Activated naive CD8-positive, alpha-beta T cell (primary cell): ENCODE results near the gene RBM20.
A peak's percentile ranks its signal among the peaks of the same experiment; 100 is the strongest.
"Not testable (repeated sequence)": the region's sequence is repeated elsewhere in the genome, so short reads cannot be mapped to it uniquely, and the experiment has no call there.

Experiments used
- H3K27ac Mint-ChIP-seq: one replicate; pipeline ENCODE4 v1.8.0; 2021; ENCODE audit warnings: mixed read lengths
- H3K27me3 Mint-ChIP-seq: one replicate; pipeline ENCODE4 v1.8.0; 2021; ENCODE audit warnings: mixed read lengths
- H3K36me3 Mint-ChIP-seq: one replicate; pipeline ENCODE4 v1.8.0; 2021; ENCODE audit warnings: mixed read lengths
- H3K4me1 Mint-ChIP-seq: one replicate; pipeline ENCODE4 v1.8.0; 2021; ENCODE audit warnings: low read depth, mixed read lengths
- H3K4me3 Mint-ChIP-seq: one replicate; pipeline ENCODE4 v1.8.0; 2021; ENCODE audit warnings: mild to moderate bottlenecking, mixed read lengths
- H3K9me3 Mint-ChIP-seq: one replicate; pipeline ENCODE4 v1.8.0; 2021; ENCODE audit warnings: low read depth, mixed read lengths

RBM20 gene

GRCh38 chr10:110757586-110757985, 113.5 kb downstream of the RBM20 start:
- Mint-ChIP-seq H3K27ac (no peak overlapping the region), H3K4me1 (peaks cover 15% of the 10 kb centered on the region), H3K36me3 (no peaks in the 10 kb centered on the region)

DNA sequence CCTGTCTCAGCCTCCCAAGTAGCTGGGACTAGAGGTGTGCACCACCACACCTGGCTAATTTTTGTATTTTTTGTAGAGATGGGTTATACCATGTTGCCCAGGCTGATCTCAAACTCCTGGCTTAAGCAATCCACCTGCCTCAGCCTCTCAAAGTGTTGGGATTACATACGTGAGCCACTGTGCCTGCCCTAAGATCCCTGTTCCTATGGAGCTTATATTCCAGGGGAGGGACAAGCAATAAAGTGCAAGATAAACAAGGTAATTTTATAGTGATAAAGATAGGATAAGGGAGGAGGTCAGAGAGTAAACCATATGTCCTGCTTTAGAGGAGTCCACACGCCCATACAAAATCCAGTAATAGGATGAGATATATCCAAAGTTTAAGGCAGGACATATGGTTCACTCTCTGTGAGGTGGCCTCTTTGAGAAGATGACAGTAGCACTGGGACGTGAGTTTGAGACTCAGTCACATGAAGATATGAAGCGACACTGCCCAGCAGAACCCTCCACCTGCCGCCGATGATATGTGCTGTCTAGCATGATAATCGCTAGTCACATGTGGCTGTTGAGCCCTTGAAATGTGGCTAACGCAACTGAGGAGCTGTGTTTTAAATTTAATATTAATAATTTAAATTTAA, 114.1 kb downstream of the RBM20 start:
- H3K36me3 Mint-ChIP-seq: no peaks in the 10 kb centered on the region
- H3K4me1 Mint-ChIP-seq: peaks cover 15% of the 10 kb centered on the region
- no peaks in the 10 kb centered on the region for H3K27me3 Mint-ChIP-seq
- H3K27ac Mint-ChIP-seq: no peak overlapping the region
- no peaks in the 10 kb centered on the region for H3K9me3 Mint-ChIP-seq
- H3K4me3 Mint-ChIP-seq: no peak overlapping the region

More at GRCh38 chr10:110757586-110757985, 113.5 kb downstream of the RBM20 start:
- no peaks in the 10 kb centered on the region for H3K27me3 Mint-ChIP-seq
- H3K4me3 Mint-ChIP-seq: no peak overlapping the region
- H3K9me3 Mint-ChIP-seq: no peaks in the 10 kb centered on the region

DNA sequence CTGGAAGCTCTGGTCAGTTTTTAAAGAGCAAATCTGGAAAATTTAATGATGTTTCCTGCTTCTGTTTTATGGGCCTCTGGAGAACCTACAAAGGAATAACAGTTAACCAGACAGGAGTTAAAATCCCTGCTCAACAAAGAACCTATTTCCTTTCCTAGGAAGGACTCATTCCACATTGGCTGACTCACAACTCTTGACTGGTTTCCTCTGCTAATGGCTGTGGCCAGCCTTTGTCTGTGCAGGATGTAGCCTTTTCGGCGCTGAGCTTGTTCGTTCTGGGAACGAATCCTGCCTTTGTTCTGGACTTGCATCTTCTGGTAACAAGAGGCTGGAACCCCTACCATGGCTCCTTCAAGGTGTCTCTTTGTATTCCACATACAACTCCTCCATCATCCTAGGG, 114.8 kb downstream of the RBM20 start:
- no peaks in the 10 kb centered on the region for H3K36me3 Mint-ChIP-seq
- H3K4me1 Mint-ChIP-seq: peaks cover 9% of the 10 kb centered on the region
- no peaks in the 10 kb centered on the region for H3K9me3 Mint-ChIP-seq
- no peaks in the 10 kb centered on the region for H3K27me3 Mint-ChIP-seq
- H3K4me3 Mint-ChIP-seq: no peak overlapping the region
- H3K27ac Mint-ChIP-seq: no peak overlapping the region

GRCh38 chr10:110759523-110759922, 115.4 kb downstream of the RBM20 start:
- Mint-ChIP-seq H3K27me3 (no peaks in the 10 kb centered on the region), H3K27ac (no peak overlapping the region), H3K4me1 (peaks cover 7% of the 10 kb centered on the region), H3K4me3 (no peak overlapping the region), H3K9me3 (no peaks in the 10 kb centered on the region), H3K36me3 (no peaks in the 10 kb centered on the region)

GRCh38 chr10:110762109-110762848, 118.1 kb downstream of the RBM20 start:
- Mint-ChIP-seq H3K36me3 (no peaks in the 10 kb centered on the region), H3K27me3 (no peaks in the 10 kb centered on the region), H3K4me3 (no peak overlapping the region), H3K4me1 (peaks cover 8% of the 10 kb centered on the region), H3K27ac (no peak overlapping the region), H3K9me3 (no peaks in the 10 kb centered on the region)

GRCh38 chr10:110762849-110763211, 118.7 kb downstream of the RBM20 start:
- H3K27me3 Mint-ChIP-seq: no peaks in the 10 kb centered on the region
- H3K36me3 Mint-ChIP-seq: no peaks in the 10 kb centered on the region
- no peak overlapping the region for H3K27ac Mint-ChIP-seq
- no peak overlapping the region for H3K4me3 Mint-ChIP-seq
- H3K9me3 Mint-ChIP-seq: no peaks in the 10 kb centered on the region
- peaks cover 8% of the 10 kb centered on the region for H3K4me1 Mint-ChIP-seq

- no peaks in the 10 kb centered on the region for H3K9me3 Mint-ChIP-seq
- peaks cover 8% of the 10 kb centered on the region for H3K4me1 Mint-ChIP-seq
- no peaks in the 10 kb centered on the region for H3K36me3 Mint-ChIP-seq
- H3K4me3 Mint-ChIP-seq: no peak overlapping the region
- H3K27ac Mint-ChIP-seq: no peak overlapping the region
- no peaks in the 10 kb centered on the region for H3K27me3 Mint-ChIP-seq
Observed at GRCh38 chr10:110764378-110764777, 120.2 kb downstream of the RBM20 start.

- H3K27me3 Mint-ChIP-seq: no peaks in the 10 kb centered on the region
- peak overlapping the region; percentile 17 for H3K27ac Mint-ChIP-seq
- H3K4me3 Mint-ChIP-seq: no peak overlapping the region
- H3K9me3 Mint-ChIP-seq: no peaks in the 10 kb centered on the region
- no peaks in the 10 kb centered on the region for H3K36me3 Mint-ChIP-seq
- H3K4me1 Mint-ChIP-seq: peaks cover 9% of the 10 kb centered on the region
Observed at GRCh38 chr10:110764793-110765512, 120.8 kb downstream of the RBM20 start.

DNA sequence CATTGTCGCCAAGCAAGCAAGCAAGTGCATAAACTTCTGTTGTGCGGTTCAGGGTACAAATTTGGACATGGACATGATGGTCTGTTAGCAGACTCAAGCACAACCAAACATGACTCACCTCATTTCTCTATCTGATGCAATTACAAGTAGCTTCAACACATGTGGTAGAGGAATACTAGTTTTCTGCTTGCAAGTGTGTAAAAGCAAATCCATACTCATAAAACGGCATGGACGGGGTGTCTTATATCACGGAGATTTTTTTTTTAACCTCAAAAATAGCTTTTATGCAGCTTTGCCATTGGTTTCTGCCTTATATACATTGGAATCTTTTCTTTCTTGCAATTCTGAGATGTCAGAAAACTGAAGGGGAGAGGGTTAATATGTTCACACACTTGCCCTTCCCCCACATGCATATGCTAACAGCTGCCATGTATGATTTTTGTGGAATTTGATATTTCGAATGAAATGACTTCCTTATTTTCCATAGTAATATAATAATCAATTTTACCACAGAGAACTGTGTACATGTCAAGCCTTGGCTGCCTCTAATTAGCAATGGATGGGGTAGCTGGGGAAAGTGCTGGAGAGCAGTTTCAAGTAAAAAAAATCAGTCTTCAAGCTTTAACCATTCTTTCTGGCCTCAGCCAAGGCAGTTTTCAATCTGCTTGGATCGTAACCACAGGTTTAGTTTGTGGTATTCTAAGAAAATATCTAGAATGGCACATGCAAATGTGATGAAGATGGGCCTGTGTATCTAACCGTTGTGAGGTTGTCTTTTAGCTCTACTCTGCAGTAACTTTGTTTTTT, 121.6 kb downstream of the RBM20 start:
- H3K9me3 Mint-ChIP-seq: no peaks in the 10 kb centered on the region
- no peaks in the 10 kb centered on the region for H3K27me3 Mint-ChIP-seq
- no peaks in the 10 kb centered on the region for H3K36me3 Mint-ChIP-seq
- peak overlapping the region; percentile 61 for H3K27ac Mint-ChIP-seq
- H3K4me1 Mint-ChIP-seq: peaks cover 10% of the 10 kb centered on the region
- no peak overlapping the region for H3K4me3 Mint-ChIP-seq

- not testable (repeated sequence) for H3K9me3 Mint-ChIP-seq, H3K27ac Mint-ChIP-seq, H3K4me3 Mint-ChIP-seq, H3K27me3 Mint-ChIP-seq, H3K36me3 Mint-ChIP-seq, H3K4me1 Mint-ChIP-seq
Observed at GRCh38 chr10:110767601-110768000, 123.5 kb downstream of the RBM20 start.

- Mint-ChIP-seq H3K4me1 (peaks cover 28% of the 10 kb centered on the region), H3K36me3 (no peaks in the 10 kb centered on the region)
Observed at GRCh38 chr10:110770243-110770642, 126.1 kb downstream of the RBM20 start.

DNA sequence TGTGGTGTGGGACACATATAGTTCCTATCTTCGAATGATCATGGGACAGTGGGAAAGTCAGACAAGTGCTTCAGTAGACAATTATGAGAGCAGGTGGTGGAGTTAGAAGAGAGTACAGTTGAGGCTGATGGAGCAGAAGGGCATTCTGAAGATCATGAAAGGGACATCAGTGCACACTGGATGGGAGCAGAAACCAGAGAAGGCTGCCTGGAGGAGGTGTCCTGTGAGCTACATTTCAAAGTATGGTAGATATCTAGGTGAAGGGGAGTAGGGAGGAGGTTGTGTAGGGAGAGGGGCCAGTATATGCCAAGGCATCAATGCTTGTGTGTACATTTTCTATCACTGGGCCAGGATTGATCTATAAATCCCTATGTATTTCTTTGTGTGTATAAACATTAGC, 127.3 kb downstream of the RBM20 start:
- no peaks in the 10 kb centered on the region for H3K9me3 Mint-ChIP-seq
- H3K4me1 Mint-ChIP-seq: peaks cover 27% of the 10 kb centered on the region
- no peaks in the 10 kb centered on the region for H3K36me3 Mint-ChIP-seq
- H3K27ac Mint-ChIP-seq: no peak overlapping the region
- H3K4me3 Mint-ChIP-seq: no peak overlapping the region
- H3K27me3 Mint-ChIP-seq: no peaks in the 10 kb centered on the region

More at GRCh38 chr10:110770243-110770642, 126.1 kb downstream of the RBM20 start:
- Mint-ChIP-seq H3K9me3 (no peaks in the 10 kb centered on the region), H3K27ac (no peak overlapping the region), H3K4me3 (no peak overlapping the region), H3K27me3 (no peaks in the 10 kb centered on the region)

GRCh38 chr10:110771991-110772390, 127.9 kb downstream of the RBM20 start:
- Mint-ChIP-seq H3K27ac (no peak overlapping the region), H3K36me3 (no peaks in the 10 kb centered on the region), H3K4me3 (no peak overlapping the region), H3K27me3 (no peaks in the 10 kb centered on the region), H3K9me3 (no peaks in the 10 kb centered on the region), H3K4me1 (peaks cover 27% of the 10 kb centered on the region)

GRCh38 chr10:110772454-110773025, 128.4 kb downstream of the RBM20 start:
- Mint-ChIP-seq H3K4me1 (peaks cover 27% of the 10 kb centered on the region), H3K9me3 (no peaks in the 10 kb centered on the region), H3K27ac (no peak overlapping the region), H3K4me3 (no peak overlapping the region), H3K27me3 (no peaks in the 10 kb centered on the region), H3K36me3 (no peaks in the 10 kb centered on the region)
